Activated naive CD4-positive, alpha-beta T cell treated with anti-CD3 and anti-CD28 coated beads, Interleukin-2, amount 50 U/mL, for 72 hours (primary cell): ENCODE results near the gene APH1A. TPM values are rescaled to one million over a fixed set of nuclear protein-coding genes. Genes with fewer than 3 reads are reported as not detected.
A peak's percentile ranks its signal among the peaks of the same experiment; 100 is the strongest.
"Not testable (repeated sequence)": the region's sequence is repeated elsewhere in the genome, so short reads cannot be mapped to it uniquely, and the experiment has no call there.

Experiments
- ATAC-seq, 2 donors: fragments of 150-1000 bp; cut with Tn5 transposase; 2 replicates each; pipeline ENCODE4 v1.10.0; 2021; ENCODE audit warnings: mild to moderate bottlenecking in 2 of 2, moderate library complexity in 2 of 2
- DNase-seq, 2 donors: peaks; one replicate each; pipeline ENCODE4 v3.0.0; 2021 to 2022; ENCODE audit warnings: low spot score in 2 of 2
- H3K27ac Mint-ChIP-seq, 2 donors: one replicate each; pipeline ENCODE4 v1.8.0; 2022; ENCODE audit warnings: mild to moderate bottlenecking in 2 of 2, mixed read lengths in 2 of 2
- H3K36me3 Mint-ChIP-seq, 2 donors: one replicate each; pipeline ENCODE4 v1.8.0; 2022; ENCODE audit warnings: mixed read lengths in 2 of 2
- H3K9me3 Mint-ChIP-seq, 2 donors: one replicate each; pipeline ENCODE4 v1.8.0; 2022; ENCODE audit warnings: mixed read lengths in 2 of 2
- total RNA-seq, 2 donors: library from RNA; stranded (reverse); gene quantifications; one replicate each; pipeline ENCODE4 v1.2.3, GENCODE V29; 2022

APH1A gene
- total RNA-seq, 2 donors from 2014 or later: 103 to 116 TPM

GRCh38 chr1:150224983-150225382 is 43.8 kb downstream of the APH1A start:
- ATAC-seq (no peak), DNase-seq (no peak)
- Mint-ChIP-seq H3K36me3 (peaks cover 15 to 46% of the 10 kb centered on the region in 2 donors), H3K27ac (no peak overlapping the region), H3K9me3 (no peaks in the 10 kb centered on the region)

DNA sequence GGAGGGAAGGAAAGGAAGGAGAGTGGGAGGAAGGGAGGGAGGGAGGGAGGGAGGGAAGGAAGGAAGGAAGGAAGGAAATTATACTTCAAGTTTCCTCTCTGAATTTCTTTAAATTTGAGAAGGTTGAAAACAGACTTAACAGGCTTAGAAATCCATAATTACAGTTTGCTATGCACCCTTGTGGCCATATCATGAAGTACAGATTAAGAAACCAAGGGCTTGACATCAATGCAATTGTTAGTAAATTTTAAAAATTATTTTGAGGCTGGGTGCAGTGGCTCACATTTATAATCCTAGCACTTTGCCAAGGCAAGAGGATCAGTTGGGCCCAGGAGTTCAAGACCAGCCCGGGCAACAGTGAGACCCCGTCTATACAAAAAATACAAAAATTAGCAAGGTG is 47.3 kb downstream of the APH1A start:
- peak in 1 of 2 donors; percentile 44 for ATAC-seq
- Mint-ChIP-seq H3K36me3 (peaks cover 11 to 28% of the 10 kb centered on the region in 2 donors), H3K9me3 (no peaks in the 10 kb centered on the region), H3K27ac (no peak overlapping the region)
- no peak for DNase-seq

DNA sequence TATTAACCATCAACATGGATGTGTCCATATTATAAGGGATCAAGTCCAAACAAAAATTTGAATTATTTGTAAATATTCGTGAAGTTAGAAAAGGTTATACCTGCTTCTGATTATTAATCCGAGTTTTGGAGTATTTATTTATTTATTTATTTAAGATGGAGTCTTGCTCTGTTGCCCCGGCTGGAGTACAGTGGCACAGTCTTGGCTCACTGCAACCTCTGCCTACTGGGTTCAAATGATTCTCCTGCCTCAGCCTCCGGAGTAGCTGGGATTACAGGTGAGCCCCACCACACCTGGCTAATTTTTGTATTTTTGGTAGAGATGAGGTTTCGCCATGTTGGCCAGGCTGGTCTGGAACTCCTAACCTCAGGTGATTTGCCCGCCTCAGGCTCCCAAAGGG is 53.0 kb downstream of the APH1A start:
- H3K36me3 Mint-ChIP-seq, DNase-seq, H3K9me3 Mint-ChIP-seq, ATAC-seq, H3K27ac Mint-ChIP-seq: not testable (repeated sequence)

Other genes with a start within 250 kb of the APH1A start
- 10 to 100 TPM; 25.0 to 42.4 TPM for gene VPS45, start 201.2 kb downstream of the APH1A start, total RNA-seq
- gene PLEKHO1, start 119.1 kb downstream of the APH1A start, total RNA-seq: 10 to 100 TPM in 1 of 2 donors, 1 to 10 TPM in 1; 6.7 to 14.7 TPM
- gene ANP32E, start 32.9 kb downstream of the APH1A start, total RNA-seq: 100 to 1,000 TPM; 181 to 187 TPM
- gene CA14, start 11.2 kb downstream of the APH1A start, total RNA-seq: not detected
- 1 to 10 TPM in 1 of 2 donors, under 1 TPM in 1; 0.72 to 2.2 TPM for gene C1orf54, start 3.8 kb upstream of the APH1A start, total RNA-seq
- gene CIART, start 13.5 kb upstream of the APH1A start, total RNA-seq: 1 to 10 TPM; 4.6 to 9.1 TPM
- gene MRPS21, start 24.8 kb upstream of the APH1A start, total RNA-seq: 10 to 100 TPM; 70.7 to 94.2 TPM
- gene PRPF3, start 52.5 kb upstream of the APH1A start, total RNA-seq: 10 to 100 TPM; 79.0 to 92.0 TPM
- 10 to 100 TPM; 23.1 to 26.0 TPM for gene RPRD2, start 95.1 kb upstream of the APH1A start, total RNA-seq
- gene TARS2, start 218.4 kb upstream of the APH1A start, total RNA-seq: 10 to 100 TPM; 48.7 to 56.4 TPM
- gene ECM1, start 239.1 kb upstream of the APH1A start, total RNA-seq: 1 to 10 TPM; 1.3 to 1.6 TPM
- under 1 TPM; 0.66 to 0.89 TPM for gene FALEC, start 246.7 kb upstream of the APH1A start, total RNA-seq